WTC11 (cell line): ENCODE measurements around the gene TMEM154. TPM values are rescaled to one million over a fixed set of nuclear protein-coding genes. Genes with fewer than 3 reads are reported as not detected.

Experiments
- ATAC-seq: fragments of 200-7000 bp; cut with Tn5 transposase; 2 replicates; pipeline ENCODE4 v1.10.0; 2021; ENCODE audit warnings: mild to moderate bottlenecking, moderate library complexity
- CTCF ChIA-PET: fragments of 300-600 bp; sonication (Branson Sonifier 250); formaldehyde crosslinking; loops from one replicate; lab custom pipeline; 2021; ENCODE audit warnings: antibody characterized with exemption; lab: Charles Lee
- POLR2A ChIA-PET: fragments of 350-600 bp; sonication (Branson Sonifier 250); formaldehyde crosslinking; loops from one replicate; lab custom pipeline; 2021; ENCODE audit warnings: antibody characterized with exemption; lab: Charles Lee
- DNase-seq: peaks from one replicate; pipeline ENCODE4 v3.0.0; 2021; ENCODE audit warnings: low spot score
- H3K27ac Mint-ChIP-seq: 2 replicates; pipeline ENCODE4 v1.8.0; 2021; ENCODE audit warnings: mixed read lengths
- H3K27me3 Mint-ChIP-seq: 2 replicates; pipeline ENCODE4 v1.8.0; 2021; ENCODE audit warnings: low read depth, mild to moderate bottlenecking, moderate library complexity, mixed read lengths
- H3K36me3 Mint-ChIP-seq: 2 replicates; pipeline ENCODE4 v1.8.0; 2021; ENCODE audit warnings: mixed read lengths
- H3K4me1 Mint-ChIP-seq: 2 replicates; pipeline ENCODE4 v1.8.0; 2022; ENCODE audit warnings: mixed read lengths
- H3K4me3 Mint-ChIP-seq: 2 replicates; pipeline ENCODE4 v1.8.0; 2021; ENCODE audit warnings: mild to moderate bottlenecking, moderate library complexity, mixed read lengths
- H3K9me3 Mint-ChIP-seq: 2 replicates; pipeline ENCODE4 v1.8.0; 2021; ENCODE audit warnings: mixed read lengths
- CREM ChIP-seq: sonication (generic); formaldehyde crosslinking; IDR thresholded peaks from 2 replicates; pipeline ENCODE4 v1.8.1; 2022; ENCODE audit warnings: mild to moderate bottlenecking, missing genetic modification reagents, moderate library complexity
- E2F4 ChIP-seq: sonication (generic); formaldehyde crosslinking; IDR thresholded peaks from 2 replicates; pipeline ENCODE4 v1.8.1; 2022; ENCODE audit warnings: low read depth, mild to moderate bottlenecking, moderate library complexity, missing genetic modification reagents, borderline replicate concordance
- IRF2 ChIP-seq: sonication (generic); formaldehyde crosslinking; IDR thresholded peaks from 2 replicates; pipeline ENCODE4 v1.8.0; 2022; ENCODE audit warnings: low read depth, missing genetic modification reagents, borderline replicate concordance
- JAZF1 ChIP-seq: fragments of 250-450 bp; sonication (Bioruptor Pico); IDR thresholded peaks from 2 replicates; pipeline ENCODE4 v1.9.0; 2021; ENCODE audit warnings: moderate library complexity, mild to moderate bottlenecking, inconsistent platforms
- JUN ChIP-seq: sonication (generic); formaldehyde crosslinking; IDR thresholded peaks from 2 replicates; pipeline ENCODE4 v1.8.0; 2023; ENCODE audit warnings: mild to moderate bottlenecking, missing genetic modification reagents
- KAT7 ChIP-seq: sonication (generic); formaldehyde crosslinking; IDR thresholded peaks from 2 replicates; pipeline ENCODE4 v1.8.1; 2023; ENCODE audit warnings: missing genetic modification reagents, mild to moderate bottlenecking, borderline replicate concordance
- NR2C2 ChIP-seq: sonication (generic); formaldehyde crosslinking; IDR thresholded peaks from 2 replicates; pipeline ENCODE4 v1.8.0; 2022; ENCODE audit warnings: mild to moderate bottlenecking, missing genetic modification reagents
- TEAD4 ChIP-seq: sonication (generic); formaldehyde crosslinking; IDR thresholded peaks from 2 replicates; pipeline ENCODE4 v1.8.0; 2022; ENCODE audit warnings: mild to moderate bottlenecking, missing genetic modification reagents
- ZNF219 ChIP-seq: sonication (generic); formaldehyde crosslinking; IDR thresholded peaks from 2 replicates; pipeline ENCODE4 v1.8.0; 2023; ENCODE audit warnings: missing genetic modification reagents, mild to moderate bottlenecking, borderline replicate concordance
- ZNF317 ChIP-seq: sonication (generic); formaldehyde crosslinking; IDR thresholded peaks from 2 replicates; pipeline ENCODE4 v1.8.1; 2023; ENCODE audit warnings: low read depth, mild to moderate bottlenecking, moderate library complexity, missing genetic modification reagents, borderline replicate concordance
- ZNF416 ChIP-seq: fragments of 250-450 bp; sonication (Bioruptor Pico); IDR thresholded peaks from 2 replicates; pipeline ENCODE4 v1.9.0; 2021; ENCODE audit warnings: mild to moderate bottlenecking, inconsistent platforms
- total RNA-seq: library from RNA; stranded (reverse); gene quantifications from 3 replicates; pipeline ENCODE4 v1.2.3, GENCODE V29; 2021
- TF ChIP-seq, protein P1 (sequence below): sonication (generic); formaldehyde crosslinking; IDR thresholded peaks from 2 replicates; pipeline ENCODE4 v1.8.0; 2022; ENCODE audit warnings: missing genetic modification reagents
- TF ChIP-seq, protein P2 (sequence below): sonication (generic); formaldehyde crosslinking; IDR thresholded peaks from 2 replicates; pipeline ENCODE4 v1.8.0; 2022; ENCODE audit warnings: mild to moderate bottlenecking, missing genetic modification reagents
- TF ChIP-seq, protein P3 (sequence below): sonication (generic); formaldehyde crosslinking; IDR thresholded peaks from 2 replicates; pipeline ENCODE4 v1.8.1; 2023; ENCODE audit warnings: mild to moderate bottlenecking, moderate library complexity, missing genetic modification reagents
- TF ChIP-seq, protein P4 (sequence below): fragments of 250-450 bp; sonication (Bioruptor Pico); IDR thresholded peaks from 2 replicates; pipeline ENCODE4 v1.9.0; 2021; ENCODE audit warnings: moderate library complexity, mild to moderate bottlenecking, inconsistent platforms, borderline replicate concordance
- TF ChIP-seq, protein P5 (sequence below): fragments of 250-450 bp; sonication (Bioruptor Pico); IDR thresholded peaks from 2 replicates; pipeline ENCODE4 v1.9.0; 2021; ENCODE audit warnings: mild to moderate bottlenecking, borderline replicate concordance

TMEM154 gene
- total RNA-seq, 1 experiment from 2014 or later, result 2.1 TPM

DNA sequence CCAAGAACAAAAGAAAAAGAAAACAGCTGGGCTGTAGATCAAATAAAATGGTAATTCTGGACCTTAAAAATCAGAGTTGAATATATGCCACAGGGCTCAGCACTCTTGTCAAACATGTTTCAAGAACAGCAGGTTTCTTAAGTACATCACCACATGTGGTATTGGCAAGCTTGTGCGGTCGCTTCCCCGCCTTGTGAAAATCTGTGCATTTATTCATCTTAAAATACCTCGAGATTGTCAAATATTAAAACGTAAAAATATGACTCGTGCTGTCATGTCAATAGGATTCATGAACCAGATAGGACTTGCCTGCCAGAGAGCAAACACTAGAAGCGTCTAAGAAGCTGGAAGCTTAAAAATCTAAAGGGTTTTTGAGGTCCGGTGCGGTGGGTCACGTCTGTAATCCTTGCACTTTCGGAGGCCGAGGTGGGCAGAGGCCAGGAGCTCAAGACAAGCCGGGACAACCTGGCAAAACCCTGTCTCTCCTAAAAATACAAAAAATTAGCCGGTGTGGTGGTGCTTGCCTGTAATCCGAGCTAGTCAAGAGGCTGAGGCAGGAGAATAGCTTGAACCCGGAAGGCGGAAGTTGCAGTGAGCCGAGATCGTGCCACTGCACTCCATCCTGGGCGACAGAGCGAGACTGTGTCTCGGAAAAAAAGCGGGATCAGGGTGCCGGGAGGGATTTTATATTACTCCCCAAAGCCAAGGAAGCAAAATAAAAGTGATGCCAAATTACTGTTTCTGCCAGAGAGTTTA lies 40.2 kb upstream of the TMEM154 start (continued):
- TF ChIP-seq, protein P1, sequence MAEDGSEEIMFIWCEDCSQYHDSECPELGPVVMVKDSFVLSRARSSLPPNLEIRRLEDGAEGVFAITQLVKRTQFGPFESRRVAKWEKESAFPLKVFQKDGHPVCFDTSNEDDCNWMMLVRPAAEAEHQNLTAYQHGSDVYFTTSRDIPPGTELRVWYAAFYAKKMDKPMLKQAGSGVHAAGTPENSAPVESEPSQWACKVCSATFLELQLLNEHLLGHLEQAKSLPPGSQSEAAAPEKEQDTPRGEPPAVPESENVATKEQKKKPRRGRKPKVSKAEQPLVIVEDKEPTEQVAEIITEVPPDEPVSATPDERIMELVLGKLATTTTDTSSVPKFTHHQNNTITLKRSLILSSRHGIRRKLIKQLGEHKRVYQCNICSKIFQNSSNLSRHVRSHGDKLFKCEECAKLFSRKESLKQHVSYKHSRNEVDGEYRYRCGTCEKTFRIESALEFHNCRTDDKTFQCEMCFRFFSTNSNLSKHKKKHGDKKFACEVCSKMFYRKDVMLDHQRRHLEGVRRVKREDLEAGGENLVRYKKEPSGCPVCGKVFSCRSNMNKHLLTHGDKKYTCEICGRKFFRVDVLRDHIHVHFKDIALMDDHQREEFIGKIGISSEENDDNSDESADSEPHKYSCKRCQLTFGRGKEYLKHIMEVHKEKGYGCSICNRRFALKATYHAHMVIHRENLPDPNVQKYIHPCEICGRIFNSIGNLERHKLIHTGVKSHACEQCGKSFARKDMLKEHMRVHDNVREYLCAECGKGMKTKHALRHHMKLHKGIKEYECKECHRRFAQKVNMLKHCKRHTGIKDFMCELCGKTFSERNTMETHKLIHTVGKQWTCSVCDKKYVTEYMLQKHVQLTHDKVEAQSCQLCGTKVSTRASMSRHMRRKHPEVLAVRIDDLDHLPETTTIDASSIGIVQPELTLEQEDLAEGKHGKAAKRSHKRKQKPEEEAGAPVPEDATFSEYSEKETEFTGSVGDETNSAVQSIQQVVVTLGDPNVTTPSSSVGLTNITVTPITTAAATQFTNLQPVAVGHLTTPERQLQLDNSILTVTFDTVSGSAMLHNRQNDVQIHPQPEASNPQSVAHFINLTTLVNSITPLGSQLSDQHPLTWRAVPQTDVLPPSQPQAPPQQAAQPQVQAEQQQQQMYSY, result no peak
- TF ChIP-seq ZNF219, result no peak
- no peak for TF ChIP-seq ZNF416
- TF ChIP-seq CREM (CRISPR knock-in tag), result no peak
- no peak for TF ChIP-seq JAZF1 (CRISPR knock-in tag)
- TF ChIP-seq, protein P2, sequence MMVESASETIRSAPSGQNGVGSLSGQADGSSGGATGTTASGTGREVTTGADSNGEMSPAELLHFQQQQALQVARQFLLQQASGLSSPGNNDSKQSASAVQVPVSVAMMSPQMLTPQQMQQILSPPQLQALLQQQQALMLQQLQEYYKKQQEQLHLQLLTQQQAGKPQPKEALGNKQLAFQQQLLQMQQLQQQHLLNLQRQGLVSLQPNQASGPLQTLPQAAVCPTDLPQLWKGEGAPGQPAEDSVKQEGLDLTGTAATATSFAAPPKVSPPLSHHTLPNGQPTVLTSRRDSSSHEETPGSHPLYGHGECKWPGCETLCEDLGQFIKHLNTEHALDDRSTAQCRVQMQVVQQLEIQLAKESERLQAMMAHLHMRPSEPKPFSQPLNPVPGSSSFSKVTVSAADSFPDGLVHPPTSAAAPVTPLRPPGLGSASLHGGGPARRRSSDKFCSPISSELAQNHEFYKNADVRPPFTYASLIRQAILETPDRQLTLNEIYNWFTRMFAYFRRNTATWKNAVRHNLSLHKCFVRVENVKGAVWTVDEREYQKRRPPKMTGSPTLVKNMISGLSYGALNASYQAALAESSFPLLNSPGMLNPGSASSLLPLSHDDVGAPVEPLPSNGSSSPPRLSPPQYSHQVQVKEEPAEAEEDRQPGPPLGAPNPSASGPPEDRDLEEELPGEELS (CRISPR knock-in tag), result no peak
- no peak for TF ChIP-seq JUN (CRISPR knock-in tag)
- no peak for TF ChIP-seq TEAD4 (CRISPR knock-in tag)
- TF ChIP-seq E2F4 (CRISPR knock-in tag), result no peak

- POLR2A ChIA-PET, result no interaction called here
- H3K4me1 Mint-ChIP-seq, result peaks cover 31% of the 10 kb centered on the region
- TF ChIP-seq, protein P3, sequence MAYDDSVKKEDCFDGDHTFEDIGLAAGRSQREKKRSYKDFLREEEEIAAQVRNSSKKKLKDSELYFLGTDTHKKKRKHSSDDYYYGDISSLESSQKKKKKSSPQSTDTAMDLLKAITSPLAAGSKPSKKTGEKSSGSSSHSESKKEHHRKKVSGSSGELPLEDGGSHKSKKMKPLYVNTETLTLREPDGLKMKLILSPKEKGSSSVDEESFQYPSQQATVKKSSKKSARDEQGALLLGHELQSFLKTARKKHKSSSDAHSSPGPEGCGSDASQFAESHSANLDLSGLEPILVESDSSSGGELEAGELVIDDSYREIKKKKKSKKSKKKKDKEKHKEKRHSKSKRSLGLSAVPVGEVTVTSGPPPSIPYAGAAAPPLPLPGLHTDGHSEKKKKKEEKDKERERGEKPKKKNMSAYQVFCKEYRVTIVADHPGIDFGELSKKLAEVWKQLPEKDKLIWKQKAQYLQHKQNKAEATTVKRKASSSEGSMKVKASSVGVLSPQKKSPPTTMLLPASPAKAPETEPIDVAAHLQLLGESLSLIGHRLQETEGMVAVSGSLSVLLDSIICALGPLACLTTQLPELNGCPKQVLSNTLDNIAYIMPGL, result no peak
- TF ChIP-seq ZNF219 (no peak), IRF2 (CRISPR knock-in tag) (no peak), ZNF317 (CRISPR knock-in tag) (no peak), NR2C2 (CRISPR knock-in tag) (no peak), KAT7 (CRISPR knock-in tag) (no peak)
- TF ChIP-seq, protein P2 (CRISPR knock-in tag), result no peak
- TF ChIP-seq, protein P4, sequence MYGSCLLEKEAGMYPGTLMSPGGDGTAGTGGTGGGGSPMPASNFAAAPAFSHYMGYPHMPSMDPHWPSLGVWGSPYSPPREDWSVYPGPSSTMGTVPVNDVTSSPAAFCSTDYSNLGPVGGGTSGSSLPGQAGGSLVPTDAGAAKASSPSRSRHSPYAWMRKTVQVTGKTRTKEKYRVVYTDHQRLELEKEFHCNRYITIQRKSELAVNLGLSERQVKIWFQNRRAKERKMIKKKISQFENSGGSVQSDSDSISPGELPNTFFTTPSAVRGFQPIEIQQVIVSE (CRISPR knock-in tag), result no peak
- TF ChIP-seq, protein P5, sequence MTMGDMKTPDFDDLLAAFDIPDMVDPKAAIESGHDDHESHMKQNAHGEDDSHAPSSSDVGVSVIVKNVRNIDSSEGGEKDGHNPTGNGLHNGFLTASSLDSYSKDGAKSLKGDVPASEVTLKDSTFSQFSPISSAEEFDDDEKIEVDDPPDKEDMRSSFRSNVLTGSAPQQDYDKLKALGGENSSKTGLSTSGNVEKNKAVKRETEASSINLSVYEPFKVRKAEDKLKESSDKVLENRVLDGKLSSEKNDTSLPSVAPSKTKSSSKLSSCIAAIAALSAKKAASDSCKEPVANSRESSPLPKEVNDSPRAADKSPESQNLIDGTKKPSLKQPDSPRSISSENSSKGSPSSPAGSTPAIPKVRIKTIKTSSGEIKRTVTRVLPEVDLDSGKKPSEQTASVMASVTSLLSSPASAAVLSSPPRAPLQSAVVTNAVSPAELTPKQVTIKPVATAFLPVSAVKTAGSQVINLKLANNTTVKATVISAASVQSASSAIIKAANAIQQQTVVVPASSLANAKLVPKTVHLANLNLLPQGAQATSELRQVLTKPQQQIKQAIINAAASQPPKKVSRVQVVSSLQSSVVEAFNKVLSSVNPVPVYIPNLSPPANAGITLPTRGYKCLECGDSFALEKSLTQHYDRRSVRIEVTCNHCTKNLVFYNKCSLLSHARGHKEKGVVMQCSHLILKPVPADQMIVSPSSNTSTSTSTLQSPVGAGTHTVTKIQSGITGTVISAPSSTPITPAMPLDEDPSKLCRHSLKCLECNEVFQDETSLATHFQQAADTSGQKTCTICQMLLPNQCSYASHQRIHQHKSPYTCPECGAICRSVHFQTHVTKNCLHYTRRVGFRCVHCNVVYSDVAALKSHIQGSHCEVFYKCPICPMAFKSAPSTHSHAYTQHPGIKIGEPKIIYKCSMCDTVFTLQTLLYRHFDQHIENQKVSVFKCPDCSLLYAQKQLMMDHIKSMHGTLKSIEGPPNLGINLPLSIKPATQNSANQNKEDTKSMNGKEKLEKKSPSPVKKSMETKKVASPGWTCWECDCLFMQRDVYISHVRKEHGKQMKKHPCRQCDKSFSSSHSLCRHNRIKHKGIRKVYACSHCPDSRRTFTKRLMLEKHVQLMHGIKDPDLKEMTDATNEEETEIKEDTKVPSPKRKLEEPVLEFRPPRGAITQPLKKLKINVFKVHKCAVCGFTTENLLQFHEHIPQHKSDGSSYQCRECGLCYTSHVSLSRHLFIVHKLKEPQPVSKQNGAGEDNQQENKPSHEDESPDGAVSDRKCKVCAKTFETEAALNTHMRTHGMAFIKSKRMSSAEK, result no peak
- no peak overlapping the region for H3K27ac Mint-ChIP-seq
- H3K36me3 Mint-ChIP-seq, result peaks cover 10% of the 10 kb centered on the region
- H3K4me3 Mint-ChIP-seq, result no peak overlapping the region
- H3K9me3 Mint-ChIP-seq, result peaks cover 17% of the 10 kb centered on the region
- H3K27me3 Mint-ChIP-seq, result no peaks in the 10 kb centered on the region
- ATAC-seq (no peak), DNase-seq (no peak)
- CTCF ChIA-PET, result interaction anchor here (0.8 to 1.4 kb wide), 3 partner anchors 13 to 364 kb away, joined by 3 to 14 read pairs (median 7); no protein-coding TSS in a partner anchor
Observed at GRCh38 chr4:152719291-152719690, 39.5 kb upstream of the TMEM154 start.
